Measurements from ENCODE around the gene RHBDF1. TPM values are rescaled to one million over a fixed set of nuclear protein-coding genes. Genes with fewer than 3 reads are reported as not detected.

The RHBDF1 gene
- total and polyA plus RNA-seq, 9 of the 15 experiments (the other 6 are each of a cell fraction or from before 2014, with no cell fraction given) = 1.0 to 8.2 (median 4.2) TPM

DNA sequence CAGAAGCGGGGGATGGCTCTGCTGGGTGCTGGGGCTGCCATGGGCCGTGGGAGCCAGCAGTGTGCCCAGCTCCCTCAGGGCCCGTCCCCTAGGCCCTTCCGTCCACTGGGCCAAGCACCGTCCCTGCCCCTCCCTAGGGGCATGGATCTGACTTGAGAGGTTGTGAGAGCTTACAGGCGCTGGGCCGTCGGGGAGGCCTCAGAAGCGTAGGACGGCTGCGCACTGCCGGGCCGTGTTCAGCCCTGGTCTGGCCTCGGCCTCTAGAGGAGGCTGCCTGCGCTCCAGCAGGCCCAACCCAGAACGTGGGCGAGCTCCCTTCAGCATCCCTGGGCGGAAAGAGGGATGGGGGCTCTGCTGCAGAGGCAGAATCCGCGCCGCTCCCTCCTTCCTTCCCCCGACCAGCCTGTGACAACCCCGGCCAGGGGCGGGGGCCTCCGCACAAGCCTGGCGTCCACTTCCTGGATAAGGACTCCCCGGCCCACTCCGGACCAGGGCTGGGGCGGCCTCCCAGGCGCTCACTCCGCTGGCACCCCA lies 4.9 kb upstream of the RHBDF1 start (continued):
- TF ChIP-seq, protein P1, sequence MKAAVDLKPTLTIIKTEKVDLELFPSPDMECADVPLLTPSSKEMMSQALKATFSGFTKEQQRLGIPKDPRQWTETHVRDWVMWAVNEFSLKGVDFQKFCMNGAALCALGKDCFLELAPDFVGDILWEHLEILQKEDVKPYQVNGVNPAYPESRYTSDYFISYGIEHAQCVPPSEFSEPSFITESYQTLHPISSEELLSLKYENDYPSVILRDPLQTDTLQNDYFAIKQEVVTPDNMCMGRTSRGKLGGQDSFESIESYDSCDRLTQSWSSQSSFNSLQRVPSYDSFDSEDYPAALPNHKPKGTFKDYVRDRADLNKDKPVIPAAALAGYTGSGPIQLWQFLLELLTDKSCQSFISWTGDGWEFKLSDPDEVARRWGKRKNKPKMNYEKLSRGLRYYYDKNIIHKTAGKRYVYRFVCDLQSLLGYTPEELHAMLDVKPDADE (conservative IDR thresholded peaks at IDR 0.05; ENCODE audit: control insufficient read depth, low read depth, low read length) = 0 out of 2 replicates have a peak, but pooled peaks have one; percentile 10
- TF ChIP-seq, protein P2, sequence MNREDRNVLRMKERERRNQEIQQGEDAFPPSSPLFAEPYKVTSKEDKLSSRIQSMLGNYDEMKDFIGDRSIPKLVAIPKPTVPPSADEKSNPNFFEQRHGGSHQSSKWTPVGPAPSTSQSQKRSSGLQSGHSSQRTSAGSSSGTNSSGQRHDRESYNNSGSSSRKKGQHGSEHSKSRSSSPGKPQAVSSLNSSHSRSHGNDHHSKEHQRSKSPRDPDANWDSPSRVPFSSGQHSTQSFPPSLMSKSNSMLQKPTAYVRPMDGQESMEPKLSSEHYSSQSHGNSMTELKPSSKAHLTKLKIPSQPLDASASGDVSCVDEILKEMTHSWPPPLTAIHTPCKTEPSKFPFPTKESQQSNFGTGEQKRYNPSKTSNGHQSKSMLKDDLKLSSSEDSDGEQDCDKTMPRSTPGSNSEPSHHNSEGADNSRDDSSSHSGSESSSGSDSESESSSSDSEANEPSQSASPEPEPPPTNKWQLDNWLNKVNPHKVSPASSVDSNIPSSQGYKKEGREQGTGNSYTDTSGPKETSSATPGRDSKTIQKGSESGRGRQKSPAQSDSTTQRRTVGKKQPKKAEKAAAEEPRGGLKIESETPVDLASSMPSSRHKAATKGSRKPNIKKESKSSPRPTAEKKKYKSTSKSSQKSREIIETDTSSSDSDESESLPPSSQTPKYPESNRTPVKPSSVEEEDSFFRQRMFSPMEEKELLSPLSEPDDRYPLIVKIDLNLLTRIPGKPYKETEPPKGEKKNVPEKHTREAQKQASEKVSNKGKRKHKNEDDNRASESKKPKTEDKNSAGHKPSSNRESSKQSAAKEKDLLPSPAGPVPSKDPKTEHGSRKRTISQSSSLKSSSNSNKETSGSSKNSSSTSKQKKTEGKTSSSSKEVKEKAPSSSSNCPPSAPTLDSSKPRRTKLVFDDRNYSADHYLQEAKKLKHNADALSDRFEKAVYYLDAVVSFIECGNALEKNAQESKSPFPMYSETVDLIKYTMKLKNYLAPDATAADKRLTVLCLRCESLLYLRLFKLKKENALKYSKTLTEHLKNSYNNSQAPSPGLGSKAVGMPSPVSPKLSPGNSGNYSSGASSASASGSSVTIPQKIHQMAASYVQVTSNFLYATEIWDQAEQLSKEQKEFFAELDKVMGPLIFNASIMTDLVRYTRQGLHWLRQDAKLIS (CRISPR knock-in tag; IDR thresholded peaks at IDR 0.05) = no peak
- TF ChIP-seq NR3C1 (CRISPR knock-in tag; IDR thresholded peaks at IDR 0.05) (0 out of 2 replicates have a peak, but pooled peaks have one; percentile 44), ZNF23 (CRISPR knock-in tag; IDR thresholded peaks at IDR 0.05) (no peak), HDAC8 (tag; IDR thresholded peaks at IDR 0.05) (no peak), COPS2 (conservative IDR thresholded peaks at IDR 0.05) (no peak), HDAC6 (IDR thresholded peaks at IDR 0.05; ENCODE audit: low read depth, low read length) (no peak), FOSL1 (tag; conservative IDR thresholded peaks at IDR 0.05) (no peak), NCOR1 (IDR thresholded peaks at IDR 0.05) (no peak), DNMT1 (IDR thresholded peaks at IDR 0.05) (no peak), ZNF12 (CRISPR knock-in tag; IDR thresholded peaks at IDR 0.05) (no peak)
- TF ChIP-seq, protein P3, sequence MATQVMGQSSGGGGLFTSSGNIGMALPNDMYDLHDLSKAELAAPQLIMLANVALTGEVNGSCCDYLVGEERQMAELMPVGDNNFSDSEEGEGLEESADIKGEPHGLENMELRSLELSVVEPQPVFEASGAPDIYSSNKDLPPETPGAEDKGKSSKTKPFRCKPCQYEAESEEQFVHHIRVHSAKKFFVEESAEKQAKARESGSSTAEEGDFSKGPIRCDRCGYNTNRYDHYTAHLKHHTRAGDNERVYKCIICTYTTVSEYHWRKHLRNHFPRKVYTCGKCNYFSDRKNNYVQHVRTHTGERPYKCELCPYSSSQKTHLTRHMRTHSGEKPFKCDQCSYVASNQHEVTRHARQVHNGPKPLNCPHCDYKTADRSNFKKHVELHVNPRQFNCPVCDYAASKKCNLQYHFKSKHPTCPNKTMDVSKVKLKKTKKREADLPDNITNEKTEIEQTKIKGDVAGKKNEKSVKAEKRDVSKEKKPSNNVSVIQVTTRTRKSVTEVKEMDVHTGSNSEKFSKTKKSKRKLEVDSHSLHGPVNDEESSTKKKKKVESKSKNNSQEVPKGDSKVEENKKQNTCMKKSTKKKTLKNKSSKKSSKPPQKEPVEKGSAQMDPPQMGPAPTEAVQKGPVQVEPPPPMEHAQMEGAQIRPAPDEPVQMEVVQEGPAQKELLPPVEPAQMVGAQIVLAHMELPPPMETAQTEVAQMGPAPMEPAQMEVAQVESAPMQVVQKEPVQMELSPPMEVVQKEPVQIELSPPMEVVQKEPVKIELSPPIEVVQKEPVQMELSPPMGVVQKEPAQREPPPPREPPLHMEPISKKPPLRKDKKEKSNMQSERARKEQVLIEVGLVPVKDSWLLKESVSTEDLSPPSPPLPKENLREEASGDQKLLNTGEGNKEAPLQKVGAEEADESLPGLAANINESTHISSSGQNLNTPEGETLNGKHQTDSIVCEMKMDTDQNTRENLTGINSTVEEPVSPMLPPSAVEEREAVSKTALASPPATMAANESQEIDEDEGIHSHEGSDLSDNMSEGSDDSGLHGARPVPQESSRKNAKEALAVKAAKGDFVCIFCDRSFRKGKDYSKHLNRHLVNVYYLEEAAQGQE (IDR thresholded peaks at IDR 0.05; ENCODE audit: borderline replicate concordance) = no peak
- TF ChIP-seq, protein P3 (CRISPR knock-in tag; IDR thresholded peaks at IDR 0.05; ENCODE audit: low read depth) = peak; percentile 40; the same call in 1 of the 2 replicates
- TF ChIP-seq, protein P4, sequence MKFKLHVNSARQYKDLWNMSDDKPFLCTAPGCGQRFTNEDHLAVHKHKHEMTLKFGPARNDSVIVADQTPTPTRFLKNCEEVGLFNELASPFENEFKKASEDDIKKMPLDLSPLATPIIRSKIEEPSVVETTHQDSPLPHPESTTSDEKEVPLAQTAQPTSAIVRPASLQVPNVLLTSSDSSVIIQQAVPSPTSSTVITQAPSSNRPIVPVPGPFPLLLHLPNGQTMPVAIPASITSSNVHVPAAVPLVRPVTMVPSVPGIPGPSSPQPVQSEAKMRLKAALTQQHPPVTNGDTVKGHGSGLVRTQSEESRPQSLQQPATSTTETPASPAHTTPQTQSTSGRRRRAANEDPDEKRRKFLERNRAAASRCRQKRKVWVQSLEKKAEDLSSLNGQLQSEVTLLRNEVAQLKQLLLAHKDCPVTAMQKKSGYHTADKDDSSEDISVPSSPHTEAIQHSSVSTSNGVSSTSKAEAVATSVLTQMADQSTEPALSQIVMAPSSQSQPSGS (CRISPR knock-in tag; IDR thresholded peaks at IDR 0.05) = no peak
